IMR-90 (cell line): Measurements from ENCODE around the gene ROCK1. TPM values are rescaled to one million over a fixed set of nuclear protein-coding genes. Genes with fewer than 3 reads are reported as not detected.
"Not testable (repeated sequence)": the region's sequence is repeated elsewhere in the genome, so short reads cannot be mapped to it uniquely, and the experiment has no call there.

Experiments
- ATAC-seq: fragments of 200-7000 bp; cut with Tn5 transposase; 2 replicates; pipeline ENCODE4 v1.9.1; 2020; ENCODE audit warnings: low read depth, mild to moderate bottlenecking, moderate library complexity
- BruUV-seq: library from RNA; stranded (reverse); fragments of 400-500 nt; replicated peaks from 2 replicates; lab custom pipeline; 2021; lab: Mats Ljungman, UMichigan
- CTCF ChIA-PET: fragments of 300-600 bp; formaldehyde crosslinking; extraction: SDS; loops from one replicate; lab custom pipeline; 2021; ENCODE audit warnings: antibody characterized with exemption; lab: Yijun Ruan, JAX
- POLR2A ChIA-PET: fragments of 300-600 bp; sonication (Branson Sonifier 250); formaldehyde crosslinking; loops from one replicate; lab custom pipeline; 2022; ENCODE audit warnings: antibody characterized with exemption; ENCODE audit not compliant: unreplicated experiment; lab: Charles Lee
- DNase-seq: peaks from one replicate; pipeline ENCODE4 v3.0.0; 2013
- H2AFZ ChIP-seq: replicated peaks from 2 replicates; pipeline ENCODE3; 2013; ENCODE audit warnings: low read length, mild to moderate bottlenecking; ENCODE audit not compliant: poor library complexity
- H2AK5ac ChIP-seq: 2 replicates; pipeline ENCODE4 v1.6.1; 2013; ENCODE audit warnings: low read depth, low read length, inconsistent platforms
- H2AK9ac ChIP-seq: replicated peaks from 2 replicates; pipeline ENCODE3; 2013; ENCODE audit warnings: mild to moderate bottlenecking, low read depth, low read length, moderate library complexity; ENCODE audit not compliant: poor library complexity
- H2BK120ac ChIP-seq: 2 replicates; pipeline ENCODE4 v1.6.1; 2013; ENCODE audit warnings: low read depth, low read length, inconsistent platforms
- H2BK15ac ChIP-seq: 3 replicates; pipeline ENCODE4 v1.6.1; 2013; ENCODE audit warnings: low read depth, low read length, inconsistent platforms
- H2BK20ac ChIP-seq: 2 replicates; pipeline ENCODE4 v1.6.1; 2013; ENCODE audit warnings: low read depth, mild to moderate bottlenecking, inconsistent platforms, low read length, moderate library complexity
- H2BK5ac ChIP-seq: 2 replicates; pipeline ENCODE4 v1.6.1; 2013; ENCODE audit warnings: mild to moderate bottlenecking, low read depth, low read length, inconsistent platforms; ENCODE audit not compliant: poor library complexity, severe bottlenecking
- H3K14ac ChIP-seq: replicated peaks from 2 replicates; pipeline ENCODE4 v1.6.1; 2013; ENCODE audit warnings: low read depth, low read length, inconsistent platforms
- H3K18ac ChIP-seq: 2 replicates; pipeline ENCODE4 v1.6.1; 2013; ENCODE audit warnings: low read depth, low read length, control low read depth
- H3K23ac ChIP-seq: 2 replicates; pipeline ENCODE4 v1.6.1; 2013; ENCODE audit warnings: low read depth, low read length, inconsistent platforms
- H3K27ac ChIP-seq: 2 replicates; pipeline ENCODE4 v1.5.1; 2013; ENCODE audit warnings: mild to moderate bottlenecking, control low read depth, low read length; ENCODE audit not compliant: insufficient read depth
- H3K27me3 ChIP-seq: 2 replicates; pipeline ENCODE4 v1.6.1; 2013; ENCODE audit warnings: low read length; ENCODE audit not compliant: control insufficient read depth, insufficient read depth
- H3K36me3 ChIP-seq: 2 replicates; pipeline ENCODE4 v1.6.1; 2013; ENCODE audit warnings: low read length, mixed read lengths; ENCODE audit not compliant: control insufficient read depth, insufficient read depth
- H3K4ac ChIP-seq: 2 replicates; pipeline ENCODE4 v1.6.1; 2013; ENCODE audit warnings: low read depth, low read length, inconsistent platforms
- H3K4me1 ChIP-seq: 2 replicates; pipeline ENCODE4 v1.6.1; 2013; ENCODE audit warnings: low read length, mixed read lengths; ENCODE audit not compliant: control insufficient read depth, insufficient read depth
- H3K4me2 ChIP-seq: 2 replicates; pipeline ENCODE4 v1.6.1; 2013; ENCODE audit warnings: low read depth, mild to moderate bottlenecking, control low read depth, low read length, moderate library complexity
- H3K4me3 ChIP-seq: 2 replicates; pipeline ENCODE4 v1.5.1; 2013; ENCODE audit warnings: low read depth, mild to moderate bottlenecking, control low read depth, low read length, moderate library complexity; ENCODE audit not compliant: insufficient read depth
- H3K56ac ChIP-seq: 2 replicates; pipeline ENCODE4 v1.6.1; 2013; ENCODE audit warnings: low read length, inconsistent platforms; ENCODE audit not compliant: insufficient read depth; ENCODE audit errors: extremely low read depth
- H3K79me1 ChIP-seq, 2 experiments: 2 replicates each; pipeline ENCODE4 v1.6.1; 2013; ENCODE audit warnings: low read length in 2 of 2, inconsistent platforms in 1 of 2, low read depth in 1 of 2
- H3K9ac ChIP-seq: 2 replicates; pipeline ENCODE4 v1.6.1; 2013; ENCODE audit warnings: low read depth, low read length, control low read depth
- H3K9me1 ChIP-seq: 2 replicates; pipeline ENCODE4 v1.6.1; 2013; ENCODE audit warnings: low read length, inconsistent platforms; ENCODE audit not compliant: insufficient read depth
- H3K9me3 ChIP-seq: 2 replicates; pipeline ENCODE4 v1.6.1; 2013; ENCODE audit warnings: low read length; ENCODE audit not compliant: control insufficient read depth, insufficient read depth
- H4K20me1 ChIP-seq: 2 replicates; pipeline ENCODE4 v1.6.1; 2013; ENCODE audit warnings: low read length, inconsistent platforms; ENCODE audit not compliant: insufficient read depth
- H4K5ac ChIP-seq: 2 replicates; pipeline ENCODE4 v1.6.1; 2013; ENCODE audit warnings: mild to moderate bottlenecking, low read depth, low read length, control low read depth
- H4K8ac ChIP-seq, 2 experiments: 2 replicates each; pipeline ENCODE4 v1.6.1; 2013; ENCODE audit warnings: low read depth in 2 of 2, low read length in 2 of 2, control low read depth in 1 of 2, inconsistent platforms in 1 of 2
- H4K91ac ChIP-seq: 2 replicates; pipeline ENCODE4 v1.6.1; 2013; ENCODE audit warnings: low read depth, low read length, inconsistent platforms; ENCODE audit not compliant: insufficient read depth
- whole genome bisulfite sequencing, 2 experiments: methylation state at CpG; one replicate each; pipeline versions ENCODE4 v1.1.5 to v1.1.7; 2013; ENCODE audit warnings: missing lambda C conversion rate in 2 of 2; ENCODE audit not compliant: insufficient read length in 1 of 2; ENCODE audit errors: extremely low coverage in 2 of 2; 5-methylcytosine and 5-hydroxymethylcytosine counted together
- dilution Hi-C: fragments of 300-500 bp; cut with HindIII; formaldehyde crosslinking; loops from one replicate; pipeline ENCODE4 v1.14.3; 2018; ENCODE audit warnings: low sequenced_read_pairs; ENCODE audit not compliant: unreplicated experiment
- in situ Hi-C: fragments of 300-500 bp; cut with MboI; formaldehyde crosslinking; loops from 3 replicates; pipeline ENCODE4 v1.14.3; 2019; ENCODE audit warnings: low sequenced_read_pairs, inconsistent platforms, mixed read lengths
- intact Hi-C: fragments of 100-400 bp; cut with micrococcal nuclease; formaldehyde crosslinking; loops from 2 replicates; pipeline ENCODE4 v1.10.0; 2022
- polyA plus RNA-seq, 3 experiments: library from polyadenylated mRNA; depleted of rRNA; stranded (reverse); fragments of >200 nt; gene quantifications; 2 replicates each; pipeline ENCODE4 v1.2.3, GENCODE V29; 2012; ENCODE audit warnings: low replicate concordance in 1 of 3
- total RNA-seq: library from RNA; depleted of rRNA; stranded (reverse); fragments of >200 nt; gene quantifications from 2 replicates; pipeline ENCODE4 v1.2.3, GENCODE V29; 2012

ROCK1 gene
- total and polyA plus RNA-seq, 2 of the 4 experiments (the other 2 are of a cell fraction) = 9.9 to 17.0 TPM

DNA sequence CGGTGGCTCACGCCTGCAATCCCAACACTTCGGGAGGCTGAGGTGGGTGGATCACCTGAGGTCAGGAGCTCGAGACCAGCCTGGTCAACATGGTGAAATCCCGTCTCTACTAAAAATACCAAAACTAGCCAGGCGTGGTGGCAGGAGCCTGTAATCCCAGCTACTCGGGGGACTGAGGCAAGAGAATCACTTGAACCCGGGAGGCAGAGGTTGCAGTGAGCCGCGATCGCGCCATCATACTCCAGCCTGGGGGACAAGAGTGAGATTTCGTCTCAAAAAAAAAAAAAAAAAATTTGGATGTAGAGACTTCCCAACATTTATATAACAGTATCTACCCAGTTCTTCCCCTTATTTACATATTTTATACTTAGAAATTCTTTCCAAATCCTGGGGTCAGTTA, 93.4 kb downstream of the ROCK1 start:
- H3K9me1 ChIP-seq, H3K4me3 ChIP-seq, H3K4ac ChIP-seq, H3K27me3 ChIP-seq, H3K18ac ChIP-seq, H3K14ac ChIP-seq, H2AK5ac ChIP-seq, H3K23ac ChIP-seq, POLR2A ChIA-PET, H2BK5ac ChIP-seq, H3K4me1 ChIP-seq, H3K79me1 ChIP-seq, H2AFZ ChIP-seq, H3K56ac ChIP-seq, BruUV-seq, H3K9me3 ChIP-seq, DNase-seq, in situ Hi-C loops, H3K4me2 ChIP-seq, H3K9ac ChIP-seq, H2BK120ac ChIP-seq, H4K20me1 ChIP-seq, H2BK15ac ChIP-seq, dilution Hi-C loops, ATAC-seq, H3K27ac ChIP-seq, H4K5ac ChIP-seq, H4K8ac ChIP-seq, H2BK20ac ChIP-seq, H2AK9ac ChIP-seq, H4K91ac ChIP-seq: not testable (repeated sequence)
- intact Hi-C loops = loop anchor here (5.0 kb wide), 1 partner anchor 36 kb away; no protein-coding TSS in a partner anchor
- WGBS, 2 experiments = no CpG with 5 or more reads among the region's 13 CpGs
- CTCF ChIA-PET = interaction anchor here (0.6 kb wide), 1 partner anchor 53 kb away, joined by 3 read pairs; no protein-coding TSS in a partner anchor
- peaks cover 20% of the 10 kb centered on the region for H3K36me3 ChIP-seq
